WTC11 (cell line): ENCODE results near the gene FAF1.

Experiments
- ATF2 ChIP-seq: sonication (generic); formaldehyde crosslinking; IDR thresholded peaks from 2 replicates; pipeline ENCODE4 v1.8.1; 2022; ENCODE audit warnings: low read depth, missing genetic modification reagents, borderline replicate concordance
- CTCF ChIP-seq: fragments of 200-600 bp; IDR thresholded peaks from 2 replicates; pipeline ENCODE4 v1.8.0; 2022; ENCODE audit warnings: antibody characterized with exemption
- FOXK1 ChIP-seq: sonication (generic); formaldehyde crosslinking; IDR thresholded peaks from 2 replicates; pipeline ENCODE4 v1.8.0; 2022; ENCODE audit warnings: mild to moderate bottlenecking, moderate library complexity, missing genetic modification reagents
- MAX ChIP-seq: sonication (generic); formaldehyde crosslinking; IDR thresholded peaks from 2 replicates; pipeline ENCODE4 v1.8.0; 2022; ENCODE audit warnings: mild to moderate bottlenecking, missing genetic modification reagents
- MLX ChIP-seq: sonication (generic); formaldehyde crosslinking; IDR thresholded peaks from 2 replicates; pipeline ENCODE4 v1.8.1; 2023; ENCODE audit warnings: mild to moderate bottlenecking, missing genetic modification reagents, moderate library complexity
- NFATC4 ChIP-seq: fragments of 250-450 bp; sonication (Bioruptor Pico); IDR thresholded peaks from 2 replicates; pipeline ENCODE4 v1.9.0; 2021; ENCODE audit warnings: mild to moderate bottlenecking
- NFYB ChIP-seq: sonication (generic); formaldehyde crosslinking; conservative IDR thresholded peaks from 2 replicates; pipeline ENCODE4 v1.8.0; 2022; ENCODE audit warnings: low read depth, missing genetic modification reagents
- SP1 ChIP-seq: sonication (generic); formaldehyde crosslinking; conservative IDR thresholded peaks from 2 replicates; pipeline ENCODE4 v1.8.1; 2022; ENCODE audit warnings: missing genetic modification reagents
- ZNF121 ChIP-seq: sonication (generic); formaldehyde crosslinking; IDR thresholded peaks from 2 replicates; pipeline ENCODE4 v1.8.0; 2023; ENCODE audit warnings: missing genetic modification reagents
- TF ChIP-seq, protein P1 (sequence below): fragments of 250-450 bp; sonication (Bioruptor Pico); IDR thresholded peaks from 2 replicates; pipeline ENCODE4 v1.8.0; 2021; ENCODE audit warnings: mild to moderate bottlenecking

DNA sequence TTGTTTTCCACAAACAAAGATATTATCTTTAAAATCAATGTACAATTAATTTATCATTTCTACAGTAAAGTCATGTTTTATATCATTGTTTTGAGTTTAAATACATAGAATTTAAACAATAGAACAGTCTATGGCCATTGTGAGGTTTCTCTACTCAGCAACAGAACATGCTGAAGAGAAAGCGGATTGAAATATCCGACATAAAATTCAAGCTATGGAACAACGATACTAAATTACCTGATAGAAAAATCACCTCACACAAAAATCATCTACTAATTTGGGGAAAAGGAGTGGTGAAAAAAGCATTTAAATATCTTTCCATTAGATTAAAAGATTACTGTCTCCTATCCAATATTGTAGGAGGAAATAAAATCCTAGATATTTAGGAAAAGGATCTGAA is 22.5 kb upstream of the FAF1 start:
- no peak for TF ChIP-seq ATF2 (CRISPR knock-in tag)
- TF ChIP-seq CTCF: no peak
- no peak for TF ChIP-seq NFYB (CRISPR knock-in tag)
- no peak for TF ChIP-seq FOXK1 (CRISPR knock-in tag)
- TF ChIP-seq ZNF121: no peak
- no peak for TF ChIP-seq NFATC4
- no peak for TF ChIP-seq MAX (CRISPR knock-in tag)
- TF ChIP-seq, protein P1, sequence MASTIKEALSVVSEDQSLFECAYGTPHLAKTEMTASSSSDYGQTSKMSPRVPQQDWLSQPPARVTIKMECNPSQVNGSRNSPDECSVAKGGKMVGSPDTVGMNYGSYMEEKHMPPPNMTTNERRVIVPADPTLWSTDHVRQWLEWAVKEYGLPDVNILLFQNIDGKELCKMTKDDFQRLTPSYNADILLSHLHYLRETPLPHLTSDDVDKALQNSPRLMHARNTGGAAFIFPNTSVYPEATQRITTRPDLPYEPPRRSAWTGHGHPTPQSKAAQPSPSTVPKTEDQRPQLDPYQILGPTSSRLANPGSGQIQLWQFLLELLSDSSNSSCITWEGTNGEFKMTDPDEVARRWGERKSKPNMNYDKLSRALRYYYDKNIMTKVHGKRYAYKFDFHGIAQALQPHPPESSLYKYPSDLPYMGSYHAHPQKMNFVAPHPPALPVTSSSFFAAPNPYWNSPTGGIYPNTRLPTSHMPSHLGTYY (CRISPR knock-in tag): no peak
- no peak for TF ChIP-seq MLX (CRISPR knock-in tag)
- no peak for TF ChIP-seq SP1
